Sigmoid colon (tissue), 7 donors: ENCODE data around the gene PLA2G6. TPM values are rescaled to one million over a fixed set of nuclear protein-coding genes. Genes with fewer than 3 reads are reported as not detected.

Experiments
- DNase-seq: peaks from one replicate; pipeline ENCODE4 v3.0.0-alpha.2; 2019
- H3K27ac ChIP-seq, 4 donors: fragments of 200-600 bp; sonication (generic); one replicate each; pipeline ENCODE4 v1.5.1; 2016 to 2019; ENCODE audit warnings: mild to moderate bottlenecking in 1 of 4
- H3K27me3 ChIP-seq, 3 donors: fragments of 200-600 bp; sonication (generic); one replicate each; pipeline ENCODE4 v1.5.1; 2019; ENCODE audit warnings: mild to moderate bottlenecking in 1 of 3
- H3K36me3 ChIP-seq, 4 donors: fragments of 200-600 bp; sonication (generic); one replicate each; pipeline ENCODE4 v1.5.1; 2016 to 2019
- H3K4me1 ChIP-seq, 4 donors: fragments of 200-600 bp; sonication (generic); one replicate each; pipeline ENCODE4 v1.5.1; 2017 to 2019
- H3K4me3 ChIP-seq, 4 donors: fragments of 200-600 bp; sonication (generic); one replicate each; pipeline ENCODE4 v1.5.1; 2017 to 2019; ENCODE audit warnings: mild to moderate bottlenecking in 2 of 4, moderate library complexity in 1 of 4
- H3K9me3 ChIP-seq, 4 donors: fragments of 200-600 bp in 3 of 4; sonication (generic) in 3 of 4; one replicate each; pipeline versions ENCODE4 v1.5.1 to v1.6.1; 2013 to 2019
- EP300 ChIP-seq, 4 donors: sonication (generic); formaldehyde crosslinking; IDR thresholded peaks; one replicate each; pipeline ENCODE4 v1.6.1; 2017; ENCODE audit warnings: antibody characterized with exemption in 4 of 4
- POLR2A ChIP-seq, 2 donors: fragments of 450-650 bp; IDR thresholded peaks; one replicate each; pipeline ENCODE4 v1.6.1; 2016; ENCODE audit warnings: antibody characterized with exemption in 2 of 2, mild to moderate bottlenecking in 2 of 2, moderate library complexity in 2 of 2
- POLR2AphosphoS5 ChIP-seq, 4 donors: sonication (generic); formaldehyde crosslinking; IDR thresholded peaks; one replicate each; pipeline ENCODE4 v1.6.1; 2017; ENCODE audit warnings: antibody characterized with exemption in 4 of 4
- WGBS, 2 donors: extraction: QIAGEN DNeasy Blood & Tissue Kit; methylation state at CpG; one replicate each; pipeline ENCODE4 v1.1.7; 2013; 5-methylcytosine and 5-hydroxymethylcytosine counted together
- intact Hi-C: fragments of 100-400 bp; cut with DNase I; formaldehyde crosslinking; loops from one replicate; pipeline ENCODE4 v1.15.1; 2023
- polyA plus RNA-seq, 3 donors: library from polyadenylated mRNA; stranded (reverse); fragments of 200-250 nt; gene quantifications; one replicate each; pipeline ENCODE4 v1.2.3, GENCODE V29; 2013
- total RNA-seq, 4 donors: library from RNA; depleted of rRNA; stranded (reverse); fragments of >200 nt; gene quantifications; one replicate each; pipeline ENCODE4 v1.1.0, GENCODE V29; 2016
- TF ChIP-seq, protein P1 (sequence below), 4 experiments: fragments of 450-650 bp in 3 of 4; fragments of 200-600 bp in 1 of 4; IDR thresholded peaks; one replicate each; pipeline ENCODE4 v1.5.1; 2016 to 2019; ENCODE audit warnings: antibody characterized with exemption in 4 of 4, mild to moderate bottlenecking in 3 of 4, moderate library complexity in 2 of 4
- donor health status: healthy with polysubstance abuse.
- donor health status: Bipolar disorder and iron deficiency.
- donor health status: healthy.

The PLA2G6 gene
- total and polyA plus RNA-seq, 7 donors: 6.6 to 36.2 (median 19.4) TPM

DNA sequence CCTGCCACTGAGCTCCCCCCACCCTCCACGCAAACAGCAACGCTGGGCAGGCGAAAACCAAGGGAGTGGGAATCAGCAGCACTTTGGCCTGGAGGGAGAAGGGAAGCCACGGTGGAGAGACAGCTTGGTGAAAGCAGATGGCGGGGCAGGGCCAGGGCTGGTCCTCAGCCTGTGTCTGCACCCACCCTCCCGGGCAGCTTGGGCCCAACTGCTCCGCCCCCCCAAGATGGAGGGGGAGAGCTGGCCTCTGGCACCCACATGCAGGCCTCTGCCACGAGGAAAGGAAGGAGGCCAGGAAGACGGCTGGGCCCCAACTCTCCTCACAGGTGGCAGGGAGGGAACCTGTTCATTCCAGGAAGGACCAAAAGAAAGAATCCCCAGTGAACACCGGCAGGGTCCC lies 38.0 kb upstream of the PLA2G6 start:
- intact Hi-C loops: loop anchor here (5.0 to 10.0 kb wide), 2 partner anchors 38 to 105 kb away; partner anchors contain the start of gene BAIAP2L2
- Histone ChIP-seq H3K27me3 (no peaks in the 10 kb centered on the region), H3K4me1 (peaks cover 0 to 39% (median 33%) of the 10 kb centered on the region in 4 donors), H3K9me3 (no peaks in the 10 kb centered on the region), H3K4me3 (no peak overlapping the region), H3K27ac (peak overlapping the region; percentile 86 to 91 (median 90)), H3K36me3 (peaks cover 0 to 36% (median 12%) of the 10 kb centered on the region in 4 donors)
- no peak for DNase-seq
- WGBS, 2 donors: 73 to 75% methylated on average over 10 of the region's 10 CpGs
- no peak for TF ChIP-seq POLR2AphosphoS5 (IDR thresholded peaks at IDR 0.05)
- TF ChIP-seq, protein P1, sequence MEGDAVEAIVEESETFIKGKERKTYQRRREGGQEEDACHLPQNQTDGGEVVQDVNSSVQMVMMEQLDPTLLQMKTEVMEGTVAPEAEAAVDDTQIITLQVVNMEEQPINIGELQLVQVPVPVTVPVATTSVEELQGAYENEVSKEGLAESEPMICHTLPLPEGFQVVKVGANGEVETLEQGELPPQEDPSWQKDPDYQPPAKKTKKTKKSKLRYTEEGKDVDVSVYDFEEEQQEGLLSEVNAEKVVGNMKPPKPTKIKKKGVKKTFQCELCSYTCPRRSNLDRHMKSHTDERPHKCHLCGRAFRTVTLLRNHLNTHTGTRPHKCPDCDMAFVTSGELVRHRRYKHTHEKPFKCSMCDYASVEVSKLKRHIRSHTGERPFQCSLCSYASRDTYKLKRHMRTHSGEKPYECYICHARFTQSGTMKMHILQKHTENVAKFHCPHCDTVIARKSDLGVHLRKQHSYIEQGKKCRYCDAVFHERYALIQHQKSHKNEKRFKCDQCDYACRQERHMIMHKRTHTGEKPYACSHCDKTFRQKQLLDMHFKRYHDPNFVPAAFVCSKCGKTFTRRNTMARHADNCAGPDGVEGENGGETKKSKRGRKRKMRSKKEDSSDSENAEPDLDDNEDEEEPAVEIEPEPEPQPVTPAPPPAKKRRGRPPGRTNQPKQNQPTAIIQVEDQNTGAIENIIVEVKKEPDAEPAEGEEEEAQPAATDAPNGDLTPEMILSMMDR (IDR thresholded peaks at IDR 0.05): no peak
- no peak for TF ChIP-seq EP300 (IDR thresholded peaks at IDR 0.05)
- no peak for TF ChIP-seq POLR2A (IDR thresholded peaks at IDR 0.05)

DNA sequence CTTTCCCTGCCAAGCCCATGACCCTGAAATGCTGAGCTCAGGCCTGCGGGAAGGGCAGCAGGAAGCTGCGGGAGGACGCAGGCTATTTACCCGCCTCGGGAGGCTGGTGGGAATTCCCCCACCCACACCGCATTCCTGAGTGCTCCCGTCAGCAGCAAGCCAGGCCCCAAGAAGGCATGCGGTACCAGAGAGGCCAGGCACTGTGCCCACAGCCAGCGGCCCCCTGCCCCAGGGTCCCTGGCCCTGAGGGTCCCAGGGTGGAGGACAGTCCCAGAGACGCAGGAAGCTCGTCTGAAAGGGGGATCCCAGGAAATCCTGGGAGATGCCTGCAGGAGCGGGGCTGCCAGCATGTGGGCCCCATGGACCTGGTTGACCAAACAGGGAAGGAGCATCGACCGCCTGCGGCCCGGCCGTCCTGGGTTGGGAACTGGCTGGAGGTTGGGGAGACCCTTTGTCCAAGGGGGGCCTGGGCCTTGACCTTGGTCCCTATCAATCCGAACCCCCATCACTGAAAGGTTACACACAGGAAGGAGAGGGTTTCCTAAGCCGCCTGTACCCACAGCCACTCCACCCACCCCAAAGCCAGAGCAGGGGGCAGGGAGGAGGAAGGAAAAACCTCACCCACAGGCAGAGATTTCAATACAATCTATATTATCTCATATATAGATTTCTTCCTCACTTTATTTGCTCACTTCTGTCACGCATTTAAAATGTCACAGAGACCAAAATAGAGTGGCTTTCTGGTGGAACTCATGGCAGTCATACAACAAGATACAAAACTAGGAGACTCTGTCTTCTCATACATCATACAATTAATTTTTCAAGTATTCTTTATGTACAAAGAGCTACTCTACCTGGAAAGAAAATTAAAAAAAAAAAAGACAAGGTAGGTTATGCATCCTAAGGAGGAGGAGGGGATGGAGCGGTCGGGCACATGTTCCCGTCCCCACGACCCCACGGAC lies 37.3 kb upstream of the PLA2G6 start:
- WGBS, 2 donors: 48 to 55% methylated on average over 25 of the region's 25 CpGs
- peak; percentile 93 for DNase-seq
- Histone ChIP-seq H3K27ac (peak overlapping the region; percentile 86 to 91 (median 90)), H3K36me3 (peaks cover 0 to 29% (median 8%) of the 10 kb centered on the region in 4 donors), H3K9me3 (no peaks in the 10 kb centered on the region), H3K4me1 (peaks cover 0 to 46% (median 40%) of the 10 kb centered on the region in 4 donors), H3K4me3 (no peak overlapping the region), H3K27me3 (no peaks in the 10 kb centered on the region)
- TF ChIP-seq EP300 (IDR thresholded peaks at IDR 0.05) (peak in 2 of 4 donors; percentile 37 to 93), POLR2AphosphoS5 (IDR thresholded peaks at IDR 0.05) (peak; percentile 21 to 86 (median 50))
- TF ChIP-seq, protein P1 (IDR thresholded peaks at IDR 0.05): no peak
- intact Hi-C loops: loop anchor here (5.0 to 10.0 kb wide), 2 partner anchors 38 to 104 kb away; partner anchors contain the start of gene BAIAP2L2

DNA sequence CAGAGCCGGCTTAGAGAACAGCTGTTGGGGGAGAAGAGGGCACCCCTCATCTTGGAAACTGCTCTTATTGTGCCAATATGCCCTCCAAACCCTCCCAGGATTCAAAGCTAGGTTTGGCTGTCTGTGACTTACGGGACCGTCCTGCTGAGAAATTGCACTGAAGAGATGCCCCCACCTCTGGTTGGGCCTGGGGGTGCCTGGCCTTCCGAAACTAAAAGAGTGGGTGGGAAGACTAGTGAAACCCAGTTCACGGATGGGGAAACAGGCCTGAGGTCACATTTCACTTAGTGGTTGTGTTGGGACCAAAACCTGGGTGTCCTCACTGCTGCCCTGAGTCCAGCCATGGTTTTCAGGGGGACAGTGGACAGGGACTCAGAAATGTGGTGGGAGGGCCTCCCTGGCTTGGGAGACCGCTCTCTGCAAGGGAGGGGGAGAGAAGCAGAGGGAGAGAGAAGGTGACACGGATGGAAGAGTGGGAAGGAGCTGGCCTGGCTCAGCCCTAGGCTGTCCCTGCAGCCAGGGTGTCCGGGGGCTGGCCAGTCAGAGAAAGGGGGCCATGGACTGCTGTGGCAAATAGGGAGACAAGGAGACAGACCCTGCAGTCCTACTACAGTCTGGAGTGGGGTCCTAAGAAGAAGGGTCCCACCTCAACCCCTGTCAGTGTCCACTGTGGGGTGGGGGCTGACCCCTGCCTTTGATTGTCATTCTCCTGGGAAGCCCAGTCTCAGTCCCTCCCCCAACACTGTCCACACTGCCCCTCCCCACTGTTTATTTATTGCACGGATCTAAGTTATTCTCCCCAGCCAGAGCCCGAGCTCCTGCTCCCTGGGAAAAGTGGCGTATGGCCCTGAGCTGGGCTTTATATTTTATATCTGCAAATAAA lies 33.8 kb upstream of the PLA2G6 start:
- DNase-seq: no peak
- WGBS, 2 donors: 82 to 87% methylated on average over 11 of the region's 11 CpGs
- Histone ChIP-seq H3K4me1 (peaks cover 0 to 49% (median 43%) of the 10 kb centered on the region in 4 donors), H3K27me3 (no peaks in the 10 kb centered on the region), H3K27ac (peak overlapping the region in 3 of 4 donors; percentile 27 to 55 (median 49)), H3K9me3 (no peaks in the 10 kb centered on the region), H3K4me3 (no peak overlapping the region), H3K36me3 (peaks cover 0 to 5% (median 0%) of the 10 kb centered on the region in 4 donors)
- TF ChIP-seq POLR2A (IDR thresholded peaks at IDR 0.05): no peak
- TF ChIP-seq POLR2AphosphoS5 (IDR thresholded peaks at IDR 0.05): no peak
- TF ChIP-seq EP300 (IDR thresholded peaks at IDR 0.05): no peak
- TF ChIP-seq, protein P1 (IDR thresholded peaks at IDR 0.05): no peak
- intact Hi-C loops: loop anchor here (5.0 to 10.0 kb wide), 2 partner anchors 42 to 101 kb away; partner anchors contain the start of gene BAIAP2L2

DNA sequence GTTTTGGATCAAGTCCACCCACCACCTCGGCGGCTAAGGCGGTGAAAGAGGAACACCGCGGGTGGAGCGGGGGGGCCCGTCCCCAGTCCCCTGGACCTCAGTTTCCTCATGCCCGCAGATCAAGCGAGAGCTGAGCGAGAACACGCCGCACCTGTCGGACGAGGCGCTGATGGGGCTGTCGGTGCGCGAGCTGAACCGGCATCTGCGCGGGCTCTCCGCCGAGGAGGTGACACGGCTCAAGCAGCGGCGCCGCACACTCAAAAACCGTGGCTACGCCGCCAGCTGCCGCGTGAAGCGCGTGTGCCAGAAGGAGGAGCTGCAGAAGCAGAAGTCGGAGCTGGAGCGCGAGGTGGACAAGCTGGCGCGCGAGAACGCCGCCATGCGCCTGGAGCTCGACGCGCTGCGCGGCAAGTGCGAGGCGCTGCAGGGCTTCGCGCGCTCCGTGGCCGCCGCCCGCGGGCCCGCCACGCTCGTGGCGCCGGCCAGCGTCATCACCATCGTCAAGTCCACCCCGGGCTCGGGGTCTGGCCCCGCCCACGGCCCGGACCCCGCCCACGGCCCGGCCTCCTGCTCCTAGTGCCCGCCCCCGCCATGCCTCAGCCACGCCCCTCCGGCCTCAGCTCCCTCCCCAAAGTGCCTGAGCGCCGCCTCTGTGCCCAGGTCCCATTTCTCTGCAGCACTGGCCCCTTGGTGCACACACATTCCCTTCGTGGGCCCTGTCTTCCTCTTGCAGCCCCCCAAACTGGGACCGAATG lies 32.8 kb upstream of the PLA2G6 start:
- TF ChIP-seq POLR2AphosphoS5 (IDR thresholded peaks at IDR 0.05) (peak; percentile 11 to 58 (median 42)), EP300 (IDR thresholded peaks at IDR 0.05) (no peak)
- TF ChIP-seq, protein P1 (IDR thresholded peaks at IDR 0.05): peak in 2 of 4 experiments; percentile 24 to 25
- H3K36me3 ChIP-seq: peaks cover 0 to 5% (median 0%) of the 10 kb centered on the region in 4 donors
- intact Hi-C loops: loop anchor here (5.0 to 10.0 kb wide), 2 partner anchors 43 to 100 kb away; partner anchors contain the start of gene BAIAP2L2
- H3K27ac ChIP-seq: peak overlapping the region; percentile 27 to 55 (median 43)
- WGBS, 2 donors: 39 to 44% methylated on average over 81 of the region's 81 CpGs
- H3K9me3 ChIP-seq: no peaks in the 10 kb centered on the region
- peak overlapping the region in 3 of 4 donors; percentile 21 to 38 (median 35) for H3K4me3 ChIP-seq
- H3K4me1 ChIP-seq: peaks cover 0 to 39% (median 36%) of the 10 kb centered on the region in 4 donors
- peak; percentile 83 for DNase-seq
- H3K27me3 ChIP-seq: no peaks in the 10 kb centered on the region
